Femur (tissue), 1 donor: ENCODE data around the gene SMOC1.

Experiments used
- DNase-seq: peaks from one replicate; pipeline ENCODE4 v3.0.0-alpha.2; 2017

Gene SMOC1

DNA sequence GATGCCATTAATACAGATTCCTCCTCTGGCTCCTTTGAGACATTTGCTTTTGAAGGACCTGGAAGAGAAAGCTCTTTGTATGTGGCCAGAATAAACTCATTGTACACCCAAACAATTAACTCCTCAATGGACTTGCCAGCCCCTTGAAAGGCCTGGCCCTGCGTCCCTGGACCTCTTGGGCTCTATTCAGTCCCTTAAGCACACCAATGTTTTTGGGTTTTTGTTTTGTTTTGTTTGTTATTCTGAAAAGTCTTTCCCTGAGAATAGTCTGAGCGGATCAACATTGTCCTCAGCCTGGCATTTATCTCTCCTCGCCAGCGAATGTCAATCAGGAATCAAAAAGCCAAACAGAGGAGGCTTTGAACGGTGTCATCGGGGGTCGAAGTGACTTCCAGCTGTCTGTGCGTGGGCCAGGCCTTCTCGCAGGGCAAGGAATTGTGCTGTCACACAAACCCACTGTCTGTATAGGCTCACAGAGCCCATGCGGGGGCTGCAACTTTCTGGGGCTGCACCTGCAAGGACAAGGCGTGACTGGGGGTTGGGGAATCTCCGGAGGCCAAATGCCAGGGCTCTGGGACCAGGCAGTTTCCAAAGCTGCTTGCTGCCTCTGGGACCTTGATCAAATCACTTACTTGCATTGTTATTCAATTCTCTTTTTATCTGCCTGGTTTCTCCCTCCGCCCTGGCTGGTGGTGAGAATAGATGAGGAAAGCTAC lies 108.3 kb downstream of the SMOC1 start:
- DNase-seq: no peak

DNA sequence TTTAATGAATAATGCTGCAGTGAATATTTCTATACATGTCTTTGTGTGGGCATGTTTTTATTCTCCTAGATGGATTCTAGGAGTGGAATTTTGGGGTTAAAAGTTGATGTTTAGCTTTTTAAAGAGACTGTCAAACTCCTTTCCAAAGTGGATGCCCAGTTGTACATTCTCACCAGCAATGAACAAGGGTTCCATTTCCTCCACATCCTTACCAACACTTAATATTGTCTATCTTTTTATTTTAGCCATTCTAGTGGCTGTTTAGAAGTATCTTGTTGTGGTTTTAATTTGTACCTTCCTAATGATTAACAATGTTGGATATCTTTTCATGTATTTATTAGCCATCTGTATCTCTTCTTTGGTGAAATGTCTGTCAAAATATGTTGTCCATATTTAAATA lies 109.8 kb downstream of the SMOC1 start:
- no peak for DNase-seq

DNA sequence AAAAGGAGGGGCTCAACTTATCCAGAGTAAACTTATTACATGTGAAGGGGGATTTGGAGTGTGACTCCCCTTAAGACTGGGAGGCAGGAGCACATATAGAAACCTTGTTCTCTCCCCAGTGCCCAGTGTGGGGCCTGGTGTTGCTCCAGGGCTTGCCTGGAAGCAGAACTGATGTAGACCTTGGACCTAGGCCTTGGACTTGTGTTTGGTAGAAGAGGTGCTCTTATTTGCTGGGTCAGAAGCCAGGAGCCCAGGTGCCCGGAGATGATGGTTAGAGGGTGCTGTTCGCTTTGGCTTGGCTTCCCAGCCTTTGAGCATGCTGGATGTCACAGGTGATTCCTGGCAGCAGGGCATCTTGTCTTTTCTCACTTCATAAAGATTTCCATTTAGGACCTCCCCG lies 110.4 kb downstream of the SMOC1 start:
- DNase-seq: no peak

DNA sequence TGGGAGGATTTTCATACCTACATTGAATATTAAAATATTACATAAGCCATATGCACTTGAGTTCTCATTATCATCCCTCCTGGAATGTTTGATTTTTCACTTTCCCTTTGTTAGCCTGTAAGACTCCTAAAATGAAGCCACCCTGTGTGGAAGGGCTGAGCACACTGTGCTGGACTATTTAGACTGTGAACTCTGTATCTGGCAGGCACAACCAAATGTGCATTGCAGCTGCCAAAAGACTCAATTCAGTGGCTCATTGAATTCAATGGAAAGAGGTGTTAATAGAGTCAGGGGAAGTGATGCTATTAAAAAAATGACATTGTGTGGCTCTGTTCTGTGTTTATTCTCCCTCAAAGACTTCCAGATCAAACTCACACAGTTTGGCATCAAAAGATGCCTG lies 111.1 kb downstream of the SMOC1 start:
- no peak for DNase-seq

DNA sequence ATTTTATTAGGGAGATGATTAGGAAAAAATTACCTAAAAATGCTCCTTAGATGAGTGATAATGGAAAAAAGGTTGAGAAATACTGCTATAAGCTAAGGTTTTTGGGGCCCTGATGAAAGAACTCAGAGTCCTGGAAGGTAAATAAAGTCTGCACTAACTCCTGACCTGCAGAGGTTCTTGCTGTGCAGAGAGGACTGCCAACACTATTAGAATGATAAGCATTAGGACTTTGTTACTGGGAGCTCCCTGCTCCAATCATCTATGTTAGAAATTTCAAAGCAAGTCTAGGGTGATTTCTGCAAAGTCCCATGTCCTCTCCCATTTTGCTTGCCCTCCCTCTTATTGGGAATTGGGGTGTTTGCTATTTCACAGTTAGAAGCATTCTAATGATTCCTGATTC lies 112.2 kb downstream of the SMOC1 start:
- DNase-seq: no peak

DNA sequence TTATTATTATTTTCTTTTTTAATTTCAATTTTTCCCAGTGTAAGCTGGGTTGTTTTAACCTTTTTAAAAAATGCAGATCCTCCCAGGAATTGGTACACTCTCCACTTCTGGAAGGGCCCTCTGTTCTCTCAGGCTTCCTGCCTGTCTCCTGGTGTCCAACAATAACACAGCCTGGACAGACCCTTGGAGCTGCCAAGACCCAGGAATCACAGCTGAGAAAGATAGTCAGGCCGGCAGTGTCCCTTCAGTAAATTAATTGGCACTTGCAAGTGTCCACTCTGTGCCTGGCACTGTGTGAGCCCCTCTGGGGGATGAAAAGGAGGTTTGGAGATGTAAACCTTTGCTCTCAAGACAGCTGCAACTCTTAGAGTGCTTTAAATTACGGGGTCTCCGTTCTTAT lies 113.3 kb downstream of the SMOC1 start:
- DNase-seq: no peak

DNA sequence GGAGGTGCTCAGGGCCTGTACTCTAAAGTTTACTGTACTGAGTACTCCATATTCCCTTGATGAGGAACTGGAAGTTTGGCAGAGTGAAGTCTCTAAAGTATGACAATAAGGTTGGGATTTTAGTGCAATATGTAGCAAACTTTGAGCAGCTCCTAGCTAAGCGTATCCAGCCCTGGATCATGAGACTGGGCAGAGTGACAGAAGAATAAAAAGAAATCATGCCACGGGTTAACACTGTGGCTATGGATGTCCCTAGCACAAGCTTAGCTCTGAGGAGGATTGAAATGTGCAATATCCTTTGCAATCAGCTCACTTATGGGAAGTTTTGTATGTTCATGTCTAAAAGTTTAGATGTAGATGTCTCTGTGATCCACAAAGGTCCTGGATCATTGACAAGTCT lies 114.1 kb downstream of the SMOC1 start:
- DNase-seq: no peak

DNA sequence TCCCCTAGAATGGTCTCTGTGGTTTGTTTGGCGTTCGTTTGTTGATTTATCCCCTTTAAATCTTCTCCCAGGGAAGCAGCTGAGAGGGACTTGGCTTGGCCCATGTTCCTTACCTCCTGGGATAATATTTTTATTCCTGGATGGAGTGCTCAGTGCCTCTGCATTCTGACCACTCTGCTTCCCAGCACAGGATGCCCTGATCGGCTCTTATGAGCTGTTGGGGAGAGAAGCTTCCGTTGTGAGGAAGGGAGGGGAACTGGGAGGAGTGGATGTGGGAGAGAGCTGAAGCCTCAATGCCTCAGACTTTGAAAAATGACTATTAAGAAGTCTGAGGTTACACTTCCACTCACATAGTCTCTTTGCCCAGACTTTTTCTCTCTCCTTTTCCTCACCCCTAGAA lies 114.8 kb downstream of the SMOC1 start:
- no peak for DNase-seq

DNA sequence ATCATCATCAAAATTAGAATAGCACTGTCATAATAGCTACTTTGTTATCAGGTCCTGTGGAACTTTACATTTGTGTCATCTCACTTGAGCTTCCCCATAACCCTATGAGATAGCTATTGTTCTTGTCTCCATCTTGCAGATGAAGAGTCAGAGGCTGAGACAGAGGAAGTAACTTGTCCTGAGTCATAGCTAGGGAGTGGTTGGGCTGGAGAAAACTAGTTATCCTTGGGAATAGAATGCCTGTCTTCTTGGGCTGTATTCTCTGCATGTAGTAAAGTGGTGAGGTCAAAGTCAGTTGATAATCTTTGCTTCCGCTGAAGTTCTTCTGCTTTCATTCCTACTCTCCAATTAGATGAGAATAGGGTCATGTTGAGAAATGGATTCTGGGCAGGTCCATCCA lies 117.0 kb downstream of the SMOC1 start:
- no peak for DNase-seq

DNA sequence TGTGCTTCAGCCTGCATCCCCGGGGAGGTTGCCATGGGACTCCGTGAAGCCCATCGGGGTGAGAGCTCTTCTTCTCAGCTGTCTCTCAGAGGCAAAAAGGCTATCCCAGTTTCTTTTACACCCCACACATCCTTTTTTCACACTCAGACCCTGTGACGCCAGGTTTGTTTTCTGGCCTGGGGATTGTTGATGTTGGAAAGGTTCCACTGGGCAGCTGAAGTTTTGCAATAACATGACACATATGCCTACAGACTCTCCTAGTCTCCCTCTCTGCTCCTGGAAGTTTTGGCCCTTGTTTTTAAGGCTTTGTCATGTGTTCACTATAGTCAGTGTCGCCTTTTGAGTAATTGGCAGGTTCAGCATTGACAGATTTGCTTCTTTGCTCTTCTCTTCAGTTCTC lies 118.6 kb downstream of the SMOC1 start:
- DNase-seq: no peak

DNA sequence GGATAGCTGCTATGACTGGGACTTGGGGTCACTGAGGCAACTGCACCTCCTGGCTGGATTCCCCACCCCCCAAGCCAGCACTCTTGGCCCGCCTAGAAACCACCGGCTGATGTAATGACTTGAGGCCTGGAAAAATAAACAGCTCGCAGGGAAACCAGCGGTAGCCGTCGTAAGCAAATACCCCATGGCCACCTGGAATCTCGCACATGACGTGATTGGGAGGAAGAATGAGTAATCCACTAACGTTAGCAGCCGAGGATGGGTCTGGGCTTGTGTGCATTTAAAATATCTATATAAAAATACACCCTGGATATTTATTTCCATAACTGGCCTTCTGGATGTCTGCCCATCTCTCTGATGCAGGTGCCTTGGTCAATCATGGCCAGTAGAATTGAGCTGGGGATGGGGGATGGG lies 120.1 kb downstream of the SMOC1 start:
- no peak for DNase-seq

DNA sequence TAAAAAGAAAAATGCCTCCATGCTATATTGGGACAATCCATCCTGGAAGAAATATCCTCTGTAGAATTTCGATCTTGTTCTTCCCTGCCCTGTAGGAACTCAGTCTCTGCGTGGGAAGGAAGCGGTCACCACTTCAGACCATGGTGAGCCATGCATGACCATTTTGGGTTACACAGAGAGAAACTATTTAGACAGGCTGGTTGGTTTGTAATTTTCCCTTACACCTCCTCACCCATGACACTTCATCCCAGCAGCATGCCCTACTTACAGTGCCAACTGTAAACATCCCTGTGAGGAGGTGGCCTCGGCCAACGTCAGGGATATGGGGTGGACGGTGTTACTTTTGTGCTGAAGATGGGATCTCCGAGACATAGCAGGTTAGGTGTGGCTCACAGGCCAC lies 121.4 kb downstream of the SMOC1 start:
- no peak for DNase-seq

DNA sequence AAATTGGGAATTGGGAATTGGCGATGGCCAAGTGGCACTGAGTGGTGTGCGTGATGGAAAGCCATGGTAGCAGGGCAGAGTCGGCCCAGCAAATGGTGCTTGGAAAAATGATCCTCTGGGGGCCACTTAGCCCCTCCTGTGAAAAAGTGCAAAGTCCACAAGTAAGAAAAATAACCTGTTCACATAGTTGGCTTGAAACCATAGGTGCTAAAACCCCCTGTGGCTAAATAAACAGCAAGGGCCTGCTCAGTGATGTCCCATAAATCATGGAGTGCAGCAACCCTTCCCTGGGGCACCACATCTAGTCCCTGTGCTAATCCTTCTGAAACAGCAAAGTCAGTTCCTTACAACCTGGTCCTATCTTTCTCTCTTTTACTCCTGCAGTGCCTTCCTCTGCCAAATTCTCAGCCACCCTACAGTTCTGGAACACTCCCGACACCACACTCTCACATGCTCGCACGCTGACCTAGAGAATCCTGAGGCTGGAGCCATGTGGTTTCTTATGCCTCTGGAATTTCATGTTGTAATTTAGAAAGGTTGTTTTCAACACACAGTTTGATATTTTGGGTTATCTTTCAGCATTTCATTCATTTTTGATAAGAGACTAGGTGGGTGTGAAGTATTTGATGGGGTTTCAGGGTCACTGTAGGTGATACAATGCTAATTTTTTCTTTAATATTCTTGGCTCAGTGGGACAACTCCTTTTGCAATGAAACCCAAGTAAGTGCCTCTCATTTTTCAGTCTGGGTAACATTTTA lies 123.6 kb downstream of the SMOC1 start:
- DNase-seq: no peak

DNA sequence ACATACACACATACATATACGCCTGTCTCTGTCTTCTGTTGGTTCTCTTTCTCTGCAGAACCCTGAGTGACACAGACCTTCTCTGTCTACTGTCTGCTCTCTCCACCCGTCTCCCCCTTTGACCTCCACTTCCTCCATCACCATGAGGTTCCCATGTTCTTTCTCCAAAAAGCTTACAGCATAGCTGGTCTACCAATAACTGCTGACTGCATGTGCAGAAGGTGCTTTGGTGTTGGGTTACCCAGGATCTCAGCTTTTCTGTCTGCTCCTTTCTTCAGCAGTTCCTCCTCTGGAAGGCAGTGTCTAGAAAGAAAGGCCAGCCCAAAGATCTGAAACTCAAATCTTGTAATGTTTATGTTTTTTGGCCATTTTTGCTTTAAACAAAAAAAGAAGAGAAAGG lies 125.6 kb downstream of the SMOC1 start:
- DNase-seq: no peak

DNA sequence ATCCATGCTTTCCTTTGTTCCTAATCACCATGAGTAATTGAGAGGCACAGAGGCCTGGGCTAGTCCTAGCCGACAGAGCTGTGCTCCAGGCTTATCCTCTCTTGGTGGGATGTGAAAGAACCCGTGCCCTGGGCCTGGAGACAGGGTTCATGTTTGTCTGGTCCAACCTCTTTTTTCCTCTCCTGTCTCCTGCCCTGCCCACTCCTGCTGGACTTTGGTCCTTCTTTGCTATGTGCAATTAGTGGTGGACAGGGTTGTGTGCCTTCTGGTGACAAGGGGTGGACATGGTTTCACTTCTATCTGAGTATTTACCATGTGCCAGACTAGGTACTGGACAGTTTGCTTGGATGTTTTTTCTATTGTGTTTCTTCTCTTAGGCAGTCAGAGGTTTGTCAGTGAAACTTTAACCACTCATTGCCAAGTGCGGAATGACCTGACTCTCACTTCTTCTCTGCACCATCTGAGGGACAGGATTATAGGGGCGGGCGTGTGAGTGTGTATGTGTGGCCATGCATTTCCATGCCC lies 126.1 kb downstream of the SMOC1 start:
- DNase-seq: no peak

DNA sequence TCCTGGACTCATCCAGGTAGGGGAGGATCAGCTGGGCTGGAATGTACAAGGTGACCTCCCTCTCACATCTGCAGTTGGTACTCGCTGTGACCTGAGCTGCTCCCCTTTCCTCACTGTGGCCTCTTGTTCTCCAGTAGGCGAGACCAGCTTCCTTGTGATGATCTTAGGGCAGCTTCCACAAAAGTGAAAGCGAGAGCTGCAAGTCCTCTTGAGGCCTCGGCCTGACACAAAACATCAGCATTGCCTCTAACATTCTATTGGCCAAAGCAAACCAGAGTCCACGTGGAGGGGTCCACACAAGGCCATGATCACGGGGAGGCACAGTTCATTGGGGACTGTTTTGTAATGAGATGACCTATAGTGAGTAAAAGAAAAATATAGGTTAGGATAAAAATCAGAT lies 127.5 kb downstream of the SMOC1 start:
- no peak for DNase-seq

DNA sequence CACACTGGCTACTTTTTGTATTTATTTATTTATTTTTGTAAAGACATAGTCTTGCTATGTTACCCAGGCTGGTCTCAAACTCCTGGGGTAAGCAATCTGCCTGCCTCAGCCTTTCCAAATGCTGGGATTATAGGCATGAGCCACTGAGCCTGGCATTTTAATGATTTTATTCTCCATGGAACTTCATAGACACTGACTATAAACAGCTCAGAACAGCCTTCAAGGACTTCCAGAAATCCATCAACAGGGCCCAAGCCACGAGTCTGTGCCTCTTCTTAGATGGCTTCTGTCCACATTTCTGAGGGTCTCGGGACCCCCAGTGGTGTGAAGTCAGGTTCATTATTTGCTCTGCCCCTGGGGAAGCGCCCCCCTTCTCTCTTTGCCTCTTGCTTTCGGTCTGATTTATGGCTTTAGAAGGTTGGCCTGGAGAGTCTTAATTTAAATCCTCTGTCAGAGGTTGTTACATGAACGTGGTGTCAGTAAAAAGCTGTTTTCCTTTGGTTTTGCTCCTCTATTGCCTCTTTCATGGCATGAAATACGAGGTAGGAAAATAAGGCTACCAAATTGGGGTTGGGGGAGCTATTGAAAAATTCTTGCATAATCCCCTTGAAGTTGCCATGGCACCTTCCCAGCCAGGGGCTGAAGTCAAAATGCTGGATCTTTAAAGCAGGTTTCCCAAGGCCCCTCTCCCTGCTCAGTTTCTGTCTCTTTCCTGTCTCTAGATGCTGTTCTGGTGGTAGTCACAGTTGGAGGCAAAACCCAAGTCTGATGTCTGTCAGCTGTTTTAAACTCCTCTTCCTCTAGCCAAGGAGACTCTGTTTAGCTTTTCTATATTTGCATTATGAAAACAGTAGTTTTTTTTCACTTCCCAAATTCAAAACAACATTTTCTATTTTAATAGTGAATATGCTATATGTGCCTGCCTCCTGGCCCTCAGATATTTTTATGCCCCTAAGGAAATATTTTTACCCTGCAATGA lies 129.4 kb downstream of the SMOC1 start:
- DNase-seq: no peak

DNA sequence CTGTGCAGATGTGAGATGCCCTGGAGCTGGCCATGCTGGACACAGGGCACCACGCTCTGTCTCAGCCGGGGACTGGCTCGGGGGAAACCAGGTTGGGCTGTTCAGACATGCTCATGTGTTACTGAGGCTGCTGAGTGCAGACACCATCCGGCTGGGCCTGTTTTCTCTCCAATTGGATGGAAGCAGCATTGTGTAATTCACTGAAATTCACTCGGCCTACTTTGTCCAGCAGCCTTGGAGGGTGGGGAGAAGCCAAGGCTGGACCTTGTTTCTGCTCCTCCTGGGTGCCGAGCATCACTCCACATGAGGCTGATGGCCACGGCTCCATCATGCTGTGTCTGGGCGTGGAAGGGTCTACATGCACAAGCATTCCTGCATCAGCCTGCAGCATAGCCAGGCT lies 130.7 kb downstream of the SMOC1 start:
- no peak for DNase-seq

DNA sequence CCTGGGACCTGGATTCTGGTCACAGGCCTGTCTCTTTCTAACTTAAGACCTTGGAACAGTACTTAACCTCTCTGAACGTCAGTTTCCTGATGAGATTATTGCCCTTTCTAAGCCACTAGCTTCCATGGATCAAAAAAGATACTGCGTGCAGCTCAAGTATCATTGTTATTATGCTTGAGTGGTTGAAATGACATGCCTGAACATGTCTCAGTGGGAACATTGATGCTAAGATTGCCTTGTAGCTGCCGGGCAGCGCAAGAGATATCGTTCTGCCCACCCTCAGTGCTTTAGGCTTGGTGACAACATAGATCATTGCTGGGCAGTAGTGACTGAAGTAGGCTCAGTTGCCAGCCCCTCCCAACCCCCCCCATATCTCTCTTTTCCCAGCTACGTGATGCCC lies 131.9 kb downstream of the SMOC1 start:
- no peak for DNase-seq

DNA sequence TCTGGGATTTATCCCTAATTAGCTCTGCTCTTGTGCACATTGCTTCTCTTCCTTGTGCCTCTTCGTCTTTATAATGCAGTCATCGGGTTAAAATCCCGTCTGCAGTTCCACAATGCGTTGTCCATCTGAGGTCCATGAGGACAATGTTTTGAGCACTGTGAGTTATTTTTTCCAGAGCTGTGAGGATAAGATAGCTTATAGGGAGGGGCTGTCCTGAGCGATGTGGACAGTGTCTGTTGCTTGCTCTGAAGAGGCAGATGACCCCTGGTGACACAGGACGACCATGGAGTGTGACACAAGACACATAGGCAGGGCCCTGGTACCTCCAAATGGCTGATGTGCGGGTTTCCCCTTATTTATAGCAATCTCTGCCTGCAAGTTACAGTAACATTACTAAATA lies 132.5 kb downstream of the SMOC1 start:
- no peak for DNase-seq

DNA sequence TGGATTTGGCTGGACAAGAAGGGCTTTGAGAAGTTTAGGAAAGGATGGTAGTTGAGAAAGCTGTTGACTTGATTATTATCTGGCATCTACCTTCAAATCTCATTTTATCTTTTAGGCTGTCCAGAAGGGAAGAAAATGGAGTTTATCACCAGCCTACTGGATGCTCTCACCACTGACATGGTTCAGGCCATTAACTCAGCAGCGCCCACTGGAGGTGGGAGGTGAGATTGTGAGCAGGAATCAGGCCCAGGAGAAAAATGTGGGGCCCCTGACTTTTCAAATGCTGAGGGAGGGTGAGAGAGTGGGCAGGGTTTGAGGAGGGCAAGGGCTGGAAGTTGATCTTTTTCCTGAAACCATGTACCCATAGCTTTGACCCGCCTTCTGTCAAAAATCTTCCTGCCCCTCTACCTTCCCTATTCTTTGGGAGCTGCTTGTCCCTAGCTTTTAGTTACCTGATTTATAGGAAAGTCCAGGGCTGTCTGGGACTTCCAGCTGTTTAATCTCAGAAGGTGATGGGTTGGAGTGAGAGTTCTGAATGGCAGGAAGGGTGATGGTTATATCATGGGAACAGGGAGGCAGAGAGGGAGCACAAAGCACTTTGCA lies 134.2 kb downstream of the SMOC1 start:
- no peak for DNase-seq

DNA sequence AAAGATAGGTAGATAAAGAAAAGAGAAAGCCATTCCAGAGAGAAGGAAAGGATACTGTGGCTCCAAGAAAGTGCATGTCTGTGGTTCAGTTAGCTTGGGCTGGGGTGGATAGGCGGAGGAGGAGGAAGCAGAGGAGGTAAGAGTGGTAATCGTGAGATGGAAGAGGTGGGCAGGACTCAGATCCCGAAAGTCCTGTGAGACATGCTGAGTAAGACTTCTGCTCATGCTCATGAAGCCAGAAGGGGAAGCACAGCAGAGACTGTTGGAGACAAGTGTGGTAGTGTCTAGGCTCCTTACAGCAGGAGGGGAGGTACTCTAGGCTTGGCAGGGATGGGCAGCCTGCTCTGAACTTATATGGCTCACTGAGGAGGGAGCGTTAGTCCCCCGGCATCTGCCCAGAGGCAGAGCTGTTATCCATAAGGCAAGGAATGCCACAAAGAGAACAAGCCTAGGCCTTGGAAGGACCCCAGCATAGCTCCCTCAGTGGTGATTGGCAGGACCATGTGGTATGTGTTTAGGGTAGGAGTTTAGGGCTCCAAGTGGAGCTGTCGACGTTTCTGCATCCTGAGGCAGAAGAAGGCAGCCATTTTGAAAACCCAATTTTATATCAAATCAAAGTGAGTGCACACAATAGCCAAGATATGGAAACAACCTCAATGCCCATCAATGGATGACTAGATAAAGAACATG lies 135.3 kb downstream of the SMOC1 start:
- no peak for DNase-seq
